IPS-15b (cell line): ENCODE data around the gene CLNK.

Source experiments
- H3K27me3 ChIP-seq: one replicate; pipeline ENCODE4 v1.6.1; 2013; ENCODE audit warnings: low read length; ENCODE audit not compliant: control insufficient read depth, insufficient read depth
- H3K36me3 ChIP-seq: one replicate; pipeline ENCODE4 v1.6.1; 2013; ENCODE audit warnings: low read length; ENCODE audit not compliant: control insufficient read depth, insufficient read depth
- H3K4me1 ChIP-seq: one replicate; pipeline ENCODE4 v1.6.1; 2013; ENCODE audit warnings: mild to moderate bottlenecking, low read length; ENCODE audit not compliant: control insufficient read depth, insufficient read depth
- H3K4me3 ChIP-seq: one replicate; pipeline ENCODE4 v1.5.1; 2013; ENCODE audit warnings: low read depth, low read length
- H3K9ac ChIP-seq: one replicate; pipeline ENCODE4 v1.6.1; 2013; ENCODE audit warnings: low read depth, mild to moderate bottlenecking, low read length
- H3K9me3 ChIP-seq: one replicate; pipeline ENCODE4 v1.6.1; 2013; ENCODE audit warnings: mild to moderate bottlenecking, low read length; ENCODE audit not compliant: control insufficient read depth, insufficient read depth

Gene CLNK

DNA sequence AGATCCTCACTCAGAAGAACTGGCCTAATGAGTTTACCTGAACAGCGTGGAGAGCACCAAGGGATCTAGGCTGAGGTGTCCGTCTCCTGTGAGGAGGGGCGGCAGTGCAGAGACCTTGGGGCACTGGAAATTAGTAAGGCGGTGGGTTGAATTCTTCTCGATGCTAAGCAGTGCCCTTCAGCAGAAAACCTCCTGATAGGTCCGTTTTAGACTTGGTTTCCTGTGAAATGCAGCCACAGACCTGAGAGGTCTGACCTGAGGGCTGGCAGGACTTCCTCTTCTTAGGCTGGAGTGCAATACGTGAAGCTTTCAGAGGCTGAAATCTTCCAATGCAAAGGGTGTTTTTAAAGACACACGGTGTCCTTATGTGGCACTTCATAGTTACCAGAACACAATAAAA, at the start of gene CLNK:
TSS of gene CLNK (minus strand) at position 138 of the 400 bp plus-strand sequence. CDS start 16,899 bp downstream, outside the sequence.
- Histone ChIP-seq H3K4me3 (no peak within 1 kb of the TSS), H3K27me3 (no peaks in the 10 kb centered on the region), H3K9ac (no peak within 1 kb of the TSS), H3K9me3 (no peaks in the 10 kb centered on the region), H3K4me1 (no peaks in the 10 kb centered on the region), H3K36me3 (no peaks in the 10 kb centered on the region)

GRCh38 chr4:10733481-10734062, 49.0 kb upstream of the CLNK start:
- H3K36me3 ChIP-seq, result no peaks in the 10 kb centered on the region
- no peaks in the 10 kb centered on the region for H3K27me3 ChIP-seq
- no peak overlapping the region for H3K4me3 ChIP-seq
- no peaks in the 10 kb centered on the region for H3K9me3 ChIP-seq
- no peak overlapping the region for H3K9ac ChIP-seq
- H3K4me1 ChIP-seq, result no peaks in the 10 kb centered on the region

- no peaks in the 10 kb centered on the region for H3K27me3 ChIP-seq
- H3K36me3 ChIP-seq, result no peaks in the 10 kb centered on the region
- no peaks in the 10 kb centered on the region for H3K9me3 ChIP-seq
- no peak overlapping the region for H3K9ac ChIP-seq
- no peaks in the 10 kb centered on the region for H3K4me1 ChIP-seq
- H3K4me3 ChIP-seq, result no peak overlapping the region
Observed at GRCh38 chr4:10732914-10733415, 48.4 kb upstream of the CLNK start.

DNA sequence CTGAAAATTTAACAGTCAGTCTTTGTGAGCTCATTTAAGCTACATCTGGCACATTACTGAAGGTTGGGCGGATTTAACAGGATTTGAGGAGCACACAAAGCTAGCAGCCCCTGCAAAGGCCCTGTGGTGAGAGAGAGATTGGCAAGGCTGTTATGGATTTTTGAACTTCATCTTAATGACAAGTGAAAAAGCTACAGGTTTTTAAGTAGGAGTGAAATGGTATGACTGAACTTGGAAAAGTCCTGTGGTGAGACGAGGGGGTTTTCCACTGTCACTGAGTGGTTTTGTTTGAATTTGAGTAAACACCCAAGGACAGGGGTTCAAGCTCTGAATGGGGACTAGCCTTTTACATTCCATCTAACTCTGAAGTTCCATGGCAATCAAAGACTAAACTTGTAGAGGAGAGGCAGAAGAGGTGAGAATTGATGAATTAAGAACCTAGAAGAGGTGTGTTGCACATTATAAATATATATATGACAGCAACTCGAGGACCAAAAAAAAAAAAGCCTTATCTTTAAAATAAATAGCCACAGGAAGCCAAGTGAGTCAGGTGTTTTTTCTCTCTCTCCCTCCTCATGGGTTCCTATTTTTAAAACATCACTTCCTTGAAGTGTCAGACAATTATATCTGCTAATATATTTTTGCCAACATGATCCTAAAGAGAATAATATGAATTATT, 47.8 kb upstream of the CLNK start:
- Histone ChIP-seq H3K4me3 (no peak overlapping the region), H3K27me3 (no peaks in the 10 kb centered on the region), H3K9me3 (no peaks in the 10 kb centered on the region), H3K36me3 (no peaks in the 10 kb centered on the region), H3K4me1 (no peaks in the 10 kb centered on the region), H3K9ac (no peak overlapping the region)

DNA sequence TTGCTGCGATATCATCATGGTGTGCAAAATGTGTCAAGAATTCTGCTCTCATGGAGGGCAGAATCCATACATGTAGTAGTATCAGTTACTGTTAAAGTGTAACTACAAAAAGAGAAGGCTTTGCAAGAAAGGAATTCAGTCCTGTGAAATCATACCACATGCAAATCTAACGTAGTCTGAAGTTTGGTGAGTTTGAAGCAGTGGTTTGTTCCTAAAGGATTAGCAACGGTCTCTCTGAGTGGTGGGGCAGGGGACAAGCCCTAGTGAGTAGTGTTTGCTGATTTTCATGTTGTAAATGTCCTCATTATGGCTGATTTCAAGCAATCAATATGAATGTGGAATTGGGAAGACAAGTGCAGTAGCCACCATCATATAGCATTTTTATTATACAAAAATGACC, 47.1 kb upstream of the CLNK start:
- no peak overlapping the region for H3K4me3 ChIP-seq
- no peaks in the 10 kb centered on the region for H3K27me3 ChIP-seq
- H3K9me3 ChIP-seq, result no peaks in the 10 kb centered on the region
- no peaks in the 10 kb centered on the region for H3K36me3 ChIP-seq
- H3K4me1 ChIP-seq, result no peaks in the 10 kb centered on the region
- no peak overlapping the region for H3K9ac ChIP-seq

DNA sequence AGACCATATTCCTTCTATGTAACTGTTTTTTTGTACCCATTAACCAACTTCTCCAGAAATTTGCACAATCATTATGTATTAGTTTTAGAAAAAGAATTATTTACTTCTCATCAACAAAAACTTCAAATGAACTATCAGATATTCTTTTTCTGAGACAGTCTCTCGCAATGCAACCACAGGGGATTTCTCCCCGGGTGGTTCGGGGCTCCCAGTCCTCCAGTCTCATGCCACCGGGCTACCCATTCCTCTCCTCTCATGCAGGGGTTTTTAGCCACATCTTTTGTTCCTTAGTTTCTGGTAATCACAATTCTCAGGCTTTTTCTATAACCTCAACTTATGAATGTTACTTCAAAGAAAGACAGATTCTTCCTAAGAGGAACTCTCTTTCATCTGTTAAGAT, 46.6 kb upstream of the CLNK start:
- Histone ChIP-seq H3K4me3 (no peak overlapping the region), H3K27me3 (no peaks in the 10 kb centered on the region), H3K9ac (no peak overlapping the region), H3K9me3 (no peaks in the 10 kb centered on the region), H3K36me3 (no peaks in the 10 kb centered on the region), H3K4me1 (no peaks in the 10 kb centered on the region)

- Histone ChIP-seq H3K9me3 (no peaks in the 10 kb centered on the region), H3K4me3 (no peak overlapping the region), H3K4me1 (no peaks in the 10 kb centered on the region), H3K27me3 (no peaks in the 10 kb centered on the region), H3K36me3 (no peaks in the 10 kb centered on the region), H3K9ac (no peak overlapping the region)
Observed at GRCh38 chr4:10730590-10730989, 46.0 kb upstream of the CLNK start.

GRCh38 chr4:10730019-10730418, 45.5 kb upstream of the CLNK start:
- H3K36me3 ChIP-seq, result no peaks in the 10 kb centered on the region
- H3K27me3 ChIP-seq, result no peaks in the 10 kb centered on the region
- H3K9me3 ChIP-seq, result no peaks in the 10 kb centered on the region
- no peaks in the 10 kb centered on the region for H3K4me1 ChIP-seq
- H3K9ac ChIP-seq, result no peak overlapping the region
- no peak overlapping the region for H3K4me3 ChIP-seq

DNA sequence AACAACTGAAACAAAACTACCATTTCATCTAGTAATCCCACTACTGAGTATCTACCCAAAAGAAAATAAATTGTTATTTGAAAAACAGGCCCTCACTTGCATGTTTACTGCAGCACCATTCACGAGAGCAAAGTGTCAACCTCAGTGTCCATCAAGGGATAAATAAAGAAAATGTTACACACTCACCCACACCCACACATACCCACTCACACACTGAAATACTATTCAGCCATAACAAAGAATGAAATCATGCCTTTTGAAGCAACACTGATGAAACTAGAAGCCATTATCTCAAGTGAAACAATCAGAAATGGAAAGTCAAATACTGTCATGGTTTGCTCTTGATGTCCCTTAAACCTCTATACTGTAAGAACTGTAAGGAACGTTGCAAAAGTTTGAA, 44.8 kb upstream of the CLNK start:
- Histone ChIP-seq H3K4me1 (peaks cover 2% of the 10 kb centered on the region), H3K4me3 (no peak overlapping the region), H3K9ac (no peak overlapping the region), H3K27me3 (no peaks in the 10 kb centered on the region), H3K36me3 (no peaks in the 10 kb centered on the region), H3K9me3 (no peaks in the 10 kb centered on the region)

DNA sequence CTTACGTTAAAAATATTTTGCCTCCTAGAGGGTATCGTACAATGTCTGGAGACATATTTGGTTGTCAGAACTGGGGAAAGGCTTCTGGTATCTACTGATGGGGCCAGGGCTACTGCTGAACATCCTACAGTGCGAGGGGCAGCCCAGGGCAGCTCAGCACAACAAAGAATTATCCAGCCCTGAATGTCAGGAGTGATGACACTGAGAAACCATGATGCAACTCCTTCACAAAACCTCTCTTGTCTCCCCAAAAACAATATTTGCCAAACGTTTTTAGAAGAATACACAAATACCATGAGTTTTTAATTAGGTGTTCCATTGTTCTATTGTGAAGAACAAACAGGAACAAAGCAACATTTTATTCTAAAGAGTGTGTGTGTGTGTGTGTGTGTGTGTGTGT, 43.4 kb upstream of the CLNK start:
- Histone ChIP-seq H3K36me3 (no peaks in the 10 kb centered on the region), H3K4me1 (peaks cover 2% of the 10 kb centered on the region), H3K4me3 (no peak overlapping the region), H3K9me3 (no peaks in the 10 kb centered on the region), H3K27me3 (no peaks in the 10 kb centered on the region), H3K9ac (no peak overlapping the region)

DNA sequence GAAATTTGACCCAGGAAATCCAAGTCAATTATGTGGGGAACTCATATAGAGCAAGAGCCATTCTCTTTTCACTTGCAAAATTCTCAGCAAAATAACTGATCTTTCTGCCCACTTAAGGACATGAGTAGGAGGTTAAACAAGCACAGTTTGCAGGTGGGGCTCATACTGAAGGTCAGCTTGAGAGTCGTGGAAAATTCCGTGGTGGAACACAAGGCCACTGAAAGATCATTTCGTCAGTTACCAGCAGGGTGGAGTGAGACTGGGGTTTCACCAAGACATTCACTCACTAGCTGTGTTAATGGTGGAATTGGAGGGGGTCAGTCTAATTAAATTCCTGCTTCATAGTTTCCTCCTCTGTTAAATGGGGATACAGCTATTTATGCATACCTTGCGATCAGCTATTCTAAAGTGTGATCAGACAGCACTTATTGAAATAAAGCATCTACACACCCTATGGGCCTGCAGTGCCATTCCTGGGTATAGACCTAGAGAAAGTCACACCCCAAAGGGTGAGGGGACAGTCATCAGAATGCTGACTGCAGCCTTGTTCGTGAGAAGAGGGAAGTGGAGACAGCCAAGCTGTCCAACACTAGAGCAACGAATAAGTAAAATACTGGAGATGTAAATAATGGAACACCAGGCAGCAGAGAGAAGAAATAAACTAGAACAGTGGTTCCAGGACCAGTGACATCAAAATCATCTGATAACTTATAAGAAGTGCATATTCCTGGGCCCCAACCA, 42.7 kb upstream of the CLNK start:
- H3K9me3 ChIP-seq, result no peaks in the 10 kb centered on the region
- peaks cover 2% of the 10 kb centered on the region for H3K4me1 ChIP-seq
- no peaks in the 10 kb centered on the region for H3K36me3 ChIP-seq
- no peak overlapping the region for H3K4me3 ChIP-seq
- H3K9ac ChIP-seq, result no peak overlapping the region
- no peaks in the 10 kb centered on the region for H3K27me3 ChIP-seq

GRCh38 chr4:10722957-10723356, 38.4 kb upstream of the CLNK start:
- no peak overlapping the region for H3K9ac ChIP-seq
- H3K4me1 ChIP-seq, result peaks cover 2% of the 10 kb centered on the region
- no peak overlapping the region for H3K4me3 ChIP-seq

More at GRCh38 chr4:10722957-10723356, 38.4 kb upstream of the CLNK start:
- Histone ChIP-seq H3K9me3 (no peaks in the 10 kb centered on the region), H3K27me3 (no peaks in the 10 kb centered on the region), H3K36me3 (no peaks in the 10 kb centered on the region)
